GM12874 (cell line): ENCODE results near the gene BTBD9.
A peak's percentile ranks its signal among the peaks of the same experiment; 100 is the strongest.

ENCODE experiments used
- TF ChIP-seq, protein P1 (sequence below): IDR thresholded peaks from 2 replicates; pipeline ENCODE4 v1.5.1; 2011; ENCODE audit warnings: low read depth, mild to moderate bottlenecking, control low read depth, low read length, moderate library complexity; ENCODE audit not compliant: insufficient read depth

The BTBD9 gene

DNA sequence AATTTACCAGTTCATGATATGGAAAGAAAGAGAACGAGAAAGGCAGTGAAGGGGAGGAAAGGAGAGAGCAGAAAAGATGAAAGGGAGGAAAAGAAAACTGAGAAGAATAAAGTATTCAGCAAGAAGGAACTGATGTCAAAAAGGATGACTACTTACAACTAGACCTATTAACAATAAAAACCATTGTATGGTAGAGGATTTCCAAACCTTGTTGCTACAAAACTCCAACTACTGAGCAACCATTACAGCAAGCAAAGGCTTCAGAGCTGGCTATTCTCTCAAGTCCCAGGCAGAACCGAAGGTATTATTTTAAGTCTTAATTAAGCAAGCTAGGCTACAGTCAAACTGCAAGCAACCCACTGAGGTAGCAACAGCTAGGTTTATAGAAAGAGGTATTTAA is 142.2 kb downstream of the BTBD9 start:
- TF ChIP-seq, protein P1, sequence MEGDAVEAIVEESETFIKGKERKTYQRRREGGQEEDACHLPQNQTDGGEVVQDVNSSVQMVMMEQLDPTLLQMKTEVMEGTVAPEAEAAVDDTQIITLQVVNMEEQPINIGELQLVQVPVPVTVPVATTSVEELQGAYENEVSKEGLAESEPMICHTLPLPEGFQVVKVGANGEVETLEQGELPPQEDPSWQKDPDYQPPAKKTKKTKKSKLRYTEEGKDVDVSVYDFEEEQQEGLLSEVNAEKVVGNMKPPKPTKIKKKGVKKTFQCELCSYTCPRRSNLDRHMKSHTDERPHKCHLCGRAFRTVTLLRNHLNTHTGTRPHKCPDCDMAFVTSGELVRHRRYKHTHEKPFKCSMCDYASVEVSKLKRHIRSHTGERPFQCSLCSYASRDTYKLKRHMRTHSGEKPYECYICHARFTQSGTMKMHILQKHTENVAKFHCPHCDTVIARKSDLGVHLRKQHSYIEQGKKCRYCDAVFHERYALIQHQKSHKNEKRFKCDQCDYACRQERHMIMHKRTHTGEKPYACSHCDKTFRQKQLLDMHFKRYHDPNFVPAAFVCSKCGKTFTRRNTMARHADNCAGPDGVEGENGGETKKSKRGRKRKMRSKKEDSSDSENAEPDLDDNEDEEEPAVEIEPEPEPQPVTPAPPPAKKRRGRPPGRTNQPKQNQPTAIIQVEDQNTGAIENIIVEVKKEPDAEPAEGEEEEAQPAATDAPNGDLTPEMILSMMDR: no peak

DNA sequence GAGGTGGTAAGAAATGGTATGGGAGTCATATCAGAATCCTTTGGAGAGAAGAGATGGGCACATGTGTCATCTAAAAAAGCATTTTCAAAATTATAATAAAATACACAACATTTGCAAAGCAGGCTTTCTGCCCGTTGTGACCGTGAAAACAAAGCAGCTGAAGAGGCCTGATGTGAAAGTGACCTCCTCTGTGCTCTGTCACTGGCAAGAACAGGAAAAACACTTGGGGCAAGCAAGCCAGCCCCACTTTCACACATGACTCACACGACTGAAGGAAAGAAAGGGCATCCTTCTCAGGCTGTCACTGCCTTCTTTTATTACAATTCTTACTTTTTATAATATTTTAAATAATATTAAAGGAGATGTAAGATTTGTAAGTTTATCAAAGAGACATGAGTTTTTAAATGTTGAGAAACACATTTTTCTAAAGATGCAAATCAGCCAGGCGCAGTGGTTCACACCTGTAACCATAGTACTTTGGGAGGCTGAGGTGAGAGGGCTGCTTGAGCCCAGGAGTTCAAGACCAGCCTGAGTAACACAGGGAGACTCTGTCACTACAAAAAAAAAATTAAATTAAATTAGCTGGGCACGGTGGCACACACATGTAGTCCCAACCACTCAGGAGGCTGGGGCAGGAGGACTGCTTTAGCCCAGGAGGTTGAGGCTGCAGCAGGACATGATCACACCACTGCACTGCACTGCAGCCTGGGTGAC is 143.7 kb downstream of the BTBD9 start:
- TF ChIP-seq, protein P1: no peak

DNA sequence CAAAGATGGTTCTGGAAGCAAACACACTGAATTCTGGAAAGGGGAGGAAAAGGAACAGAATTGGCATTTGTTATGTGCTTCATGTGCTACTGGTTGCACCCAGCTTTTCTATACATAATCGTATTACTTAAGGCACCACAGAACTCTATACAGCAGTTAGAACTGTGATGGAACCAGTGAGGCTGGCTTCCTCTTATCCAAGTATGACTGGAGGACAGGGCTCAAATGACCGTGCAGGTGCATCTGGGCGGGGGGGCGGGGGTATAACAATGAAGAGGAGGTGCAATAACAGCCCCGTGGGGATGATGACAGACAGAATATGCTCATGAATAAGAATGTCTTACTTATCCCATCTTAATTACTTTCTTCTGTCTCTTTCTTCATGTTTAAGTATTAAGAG is 144.2 kb downstream of the BTBD9 start:
- TF ChIP-seq, protein P1: no peak

DNA sequence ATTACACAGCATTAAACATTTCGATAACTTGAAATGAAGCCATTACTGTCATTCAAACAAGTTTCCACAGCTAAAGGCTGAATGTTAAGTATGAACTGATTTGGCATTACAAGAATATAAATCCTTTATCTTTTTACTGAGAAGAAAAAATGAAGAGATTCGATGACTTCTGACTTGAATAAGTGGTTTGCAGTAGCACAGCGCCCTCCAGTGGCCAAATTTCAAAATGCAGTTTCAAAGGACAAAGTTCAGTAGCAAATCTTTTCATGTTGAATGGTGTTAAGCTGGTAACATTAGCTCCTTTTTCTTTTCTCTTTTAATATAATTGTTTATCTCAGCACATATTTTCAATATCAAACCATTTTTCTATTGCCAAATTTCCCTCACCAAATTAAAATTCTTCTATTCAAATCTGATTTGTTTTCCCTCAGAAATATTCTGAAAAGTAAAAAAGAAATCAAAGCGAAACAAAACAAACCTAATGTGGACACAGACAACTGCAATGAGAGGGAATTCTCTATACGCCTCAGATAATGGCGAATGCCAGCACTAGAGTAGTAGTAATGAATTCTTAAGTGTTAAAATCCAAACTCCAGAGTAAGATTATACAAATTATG is 145.7 kb downstream of the BTBD9 start:
- TF ChIP-seq, protein P1: peak; percentile 56; the same call in 1 of the 2 replicates

DNA sequence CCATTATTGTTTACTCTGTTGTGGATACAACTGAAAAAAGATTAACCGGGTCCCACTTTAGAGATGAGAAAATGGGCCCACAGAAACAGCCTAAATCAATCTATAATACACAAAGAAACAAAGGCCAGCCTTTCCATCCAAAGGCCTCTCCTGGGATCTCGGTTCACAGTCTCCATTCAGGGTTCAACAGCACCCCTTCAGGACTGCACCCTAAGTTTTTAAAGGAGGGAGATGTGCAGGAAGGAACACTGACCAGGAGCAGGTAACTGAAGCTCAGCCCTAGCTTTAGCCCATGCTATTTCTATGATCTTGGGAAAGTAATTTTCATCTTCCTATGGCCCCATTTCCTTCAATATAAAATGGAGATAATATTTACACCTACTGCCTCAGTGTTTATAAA is 147.7 kb downstream of the BTBD9 start:
- TF ChIP-seq, protein P1: no peak

DNA sequence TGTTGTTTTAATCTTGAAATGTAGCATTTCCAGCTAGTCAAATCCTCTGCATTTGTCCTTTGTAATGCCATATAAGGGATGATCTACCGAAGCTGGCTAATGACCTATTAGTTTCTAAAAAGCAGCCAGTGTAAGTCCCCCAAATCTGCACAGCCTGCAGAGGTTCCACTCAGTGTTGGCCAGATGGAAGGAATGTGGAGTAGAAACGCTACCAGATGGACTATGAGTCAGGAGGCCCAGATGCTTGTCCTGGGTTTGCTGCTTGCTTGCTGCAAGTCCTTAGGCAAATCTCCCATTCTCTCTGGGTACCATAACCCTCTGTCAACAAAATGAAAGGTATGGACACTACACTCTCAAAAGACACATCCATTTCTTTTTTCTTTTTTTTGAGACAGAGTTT is 149.8 kb downstream of the BTBD9 start:
- TF ChIP-seq, protein P1: no peak

DNA sequence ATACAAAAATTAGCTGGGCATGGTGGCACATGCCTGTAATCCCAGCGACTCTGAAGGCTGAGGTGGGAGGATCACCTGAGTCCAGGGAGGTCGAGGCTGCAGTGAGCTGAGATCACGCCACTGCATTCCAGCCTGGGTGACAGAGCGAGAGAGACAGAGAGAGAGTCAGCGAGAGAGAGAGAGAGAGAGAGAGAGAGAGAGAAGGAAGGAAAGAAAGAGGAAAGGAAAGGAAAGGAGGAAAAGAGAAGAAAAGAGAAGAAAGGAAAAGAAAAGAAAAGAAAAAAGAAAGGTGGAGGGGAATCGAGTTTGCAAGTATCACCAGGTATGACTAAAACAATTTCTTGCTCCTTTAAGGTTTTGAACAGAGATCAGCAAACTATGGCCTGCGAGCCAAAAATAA is 152.3 kb downstream of the BTBD9 start:
- TF ChIP-seq, protein P1: no peak
